GM23338 (cell line): ENCODE measurements around the gene PRKAR1B. TPM values are rescaled to one million over a fixed set of nuclear protein-coding genes. Genes with fewer than 3 reads are reported as not detected.

Source experiments
- ATAC-seq: fragments of 200-7000 bp; cut with Tn5 transposase; 3 replicates; pipeline ENCODE4 v1.9.1; 2020
- DNase-seq: peaks from one replicate; pipeline ENCODE4 v3.0.0-alpha.2; 2015; ENCODE audit warnings: low spot score
- H2AFZ ChIP-seq: fragments of 200-600 bp; sonication (generic); 2 replicates; pipeline ENCODE4 v1.8.0; 2016; ENCODE audit warnings: antibody characterized with exemption, mild to moderate bottlenecking, moderate library complexity
- H3F3A ChIP-seq: fragments of 200-600 bp; sonication (generic); replicated peaks from 2 replicates; pipeline ENCODE4 v1.8.0; 2017; ENCODE audit warnings: antibody characterized with exemption, mixed run types, low read depth
- H3K27ac ChIP-seq: fragments of 200-600 bp; sonication (generic); 2 replicates; pipeline ENCODE4 v1.6.1; 2016; ENCODE audit warnings: low read depth
- H3K27me3 ChIP-seq: fragments of 200-600 bp; sonication (generic); 2 replicates; pipeline ENCODE4 v1.8.0; 2016; ENCODE audit warnings: mild to moderate bottlenecking, mixed run types, moderate library complexity; ENCODE audit not compliant: insufficient read depth
- H3K36me3 ChIP-seq: fragments of 200-600 bp; sonication (generic); 2 replicates; pipeline ENCODE4 v1.8.0; 2016; ENCODE audit warnings: mild to moderate bottlenecking; ENCODE audit not compliant: insufficient read depth
- H3K4me1 ChIP-seq: fragments of 200-600 bp; sonication (generic); 2 replicates; pipeline ENCODE4 v1.8.0; 2016; ENCODE audit warnings: mild to moderate bottlenecking, moderate library complexity; ENCODE audit not compliant: insufficient read depth
- H3K4me2 ChIP-seq: fragments of 200-600 bp; sonication (generic); 2 replicates; pipeline ENCODE4 v1.7.1; 2017; ENCODE audit warnings: mixed run types
- H3K4me3 ChIP-seq: fragments of 200-600 bp; sonication (generic); 2 replicates; pipeline ENCODE4 v1.6.1; 2016; ENCODE audit warnings: mixed run types
- H3K79me2 ChIP-seq: fragments of 200-600 bp; sonication (generic); replicated peaks from 2 replicates; pipeline ENCODE4 v1.8.0; 2017; ENCODE audit warnings: mild to moderate bottlenecking; ENCODE audit not compliant: insufficient read depth
- H3K9me2 ChIP-seq: fragments of 200-600 bp; sonication (generic); 2 replicates; pipeline ENCODE4 v1.8.0; 2017; ENCODE audit not compliant: insufficient read depth
- H4K20me1 ChIP-seq: fragments of 200-600 bp; sonication (generic); replicated peaks from 2 replicates; pipeline ENCODE4 v1.8.0; 2017; ENCODE audit warnings: mild to moderate bottlenecking; ENCODE audit not compliant: insufficient read depth
- H3K27ac Mint-ChIP-seq: 2 replicates; pipeline ENCODE4 v1.8.0; 2020; ENCODE audit warnings: inconsistent platforms, mild to moderate bottlenecking, moderate library complexity, mixed read lengths
- H3K27me3 Mint-ChIP-seq: 3 replicates; pipeline ENCODE4 v1.8.0; 2022; ENCODE audit warnings: low read depth, mild to moderate bottlenecking, moderate library complexity, mixed read lengths, inconsistent platforms; ENCODE audit not compliant: insufficient read depth, poor library complexity
- H3K36me3 Mint-ChIP-seq: 3 replicates; pipeline ENCODE4 v1.8.0; 2021; ENCODE audit warnings: low read depth, mild to moderate bottlenecking, inconsistent platforms, moderate library complexity, mixed read lengths
- H3K4me1 Mint-ChIP-seq: 3 replicates; pipeline ENCODE4 v1.8.0; 2020; ENCODE audit warnings: mild to moderate bottlenecking, inconsistent platforms, mixed read lengths
- H3K4me3 Mint-ChIP-seq: 3 replicates; pipeline ENCODE4 v1.8.0; 2021; ENCODE audit warnings: moderate library complexity, mild to moderate bottlenecking, inconsistent platforms, mixed read lengths
- H3K9me3 Mint-ChIP-seq: 3 replicates; pipeline ENCODE4 v1.8.0; 2020; ENCODE audit warnings: moderate library complexity, mild to moderate bottlenecking, inconsistent platforms, mixed read lengths
- CTCF ChIP-seq, 2 experiments: fragments of 200-600 bp in 1 of 2; sonication (generic) in 1 of 2; conservative IDR thresholded peaks; 2 replicates each; pipeline versions ENCODE4 v1.5.1 to v1.6.1; 2016 to 2017; ENCODE audit warnings: antibody characterized with exemption in 2 of 2, low read depth in 2 of 2, mild to moderate bottlenecking in 2 of 2, moderate library complexity in 1 of 2
- ETS1 ChIP-seq: IDR thresholded peaks from 2 replicates; pipeline ENCODE4 v1.6.1; 2016; ENCODE audit warnings: antibody characterized with exemption
- NANOG ChIP-seq: IDR thresholded peaks from 2 replicates; pipeline ENCODE4 v1.6.1; 2016; ENCODE audit warnings: antibody characterized with exemption, borderline replicate concordance
- REST ChIP-seq: IDR thresholded peaks from one replicate; pipeline ENCODE4 v1.6.1; 2018; ENCODE audit warnings: antibody characterized with exemption; ENCODE audit not compliant: unreplicated experiment
- ZNF331 ChIP-seq: fragments of 250-450 bp; sonication (Bioruptor Pico); IDR thresholded peaks from 2 replicates; pipeline ENCODE4 v1.5.0; 2020; ENCODE audit warnings: low read depth, mild to moderate bottlenecking, moderate library complexity
- polyA plus RNA-seq: library from polyadenylated mRNA; unstranded; fragments of >200 nt; fragmentation: Nextera tagmentation; extraction: Ambion mirVana; gene quantifications from 2 replicates; pipeline ENCODE4 v1.2.1, GENCODE V29; 2016
- total RNA-seq: library from RNA; depleted of rRNA; stranded (reverse); fragments of >200 nt; shearing (Covaris generic); gene quantifications from 2 replicates; pipeline ENCODE4 v1.2.3, GENCODE V29; 2014

Gene PRKAR1B
- total and polyA plus RNA-seq, 2 experiments from 2014 or later: 35.7 to 36.7 TPM

- no peaks in the 10 kb centered on the region for H3K9me2 ChIP-seq
- TF ChIP-seq NANOG: no peak
- TF ChIP-seq CTCF (conservative IDR thresholded peaks at IDR 0.05; ENCODE audit: low read depth in 2 of 2): peak; percentile 40 to 55
- no peak for TF ChIP-seq REST
- TF ChIP-seq ETS1: no peak
- TF ChIP-seq ZNF331 (CRISPR knock-in tag): no peak
- ATAC-seq (peak; percentile 86), DNase-seq (peak; percentile 74)
- H3K27ac ChIP-seq: peak overlapping the region; percentile 87
- peaks cover 18% of the 10 kb centered on the region; the same call in 1 of the 2 replicates for H3F3A ChIP-seq
- H3K27ac Mint-ChIP-seq: peak overlapping the region; percentile 97
- H2AFZ ChIP-seq: no peak overlapping the region
- peaks cover 10% of the 10 kb centered on the region for H3K27me3 Mint-ChIP-seq
- peak overlapping the region; percentile 43; the same call in 1 of the 2 replicates for H3K4me2 ChIP-seq
- H3K4me1 ChIP-seq: no peaks in the 10 kb centered on the region
- peaks cover 15% of the 10 kb centered on the region; the same call in 1 of the 2 replicates for H3K79me2 ChIP-seq
- H3K27me3 ChIP-seq: no peaks in the 10 kb centered on the region
- H4K20me1 ChIP-seq: peaks cover 2% of the 10 kb centered on the region; the same call in 1 of the 2 replicates
- H3K9me3 Mint-ChIP-seq: peaks cover 8% of the 10 kb centered on the region; the same call in 2 of the 3 replicates
- H3K4me3 ChIP-seq: no peak overlapping the region
- peaks cover 19% of the 10 kb centered on the region for H3K4me1 Mint-ChIP-seq
- H3K4me3 Mint-ChIP-seq: peak overlapping the region; percentile 29; the same call in 1 of the 3 replicates
- H3K36me3 ChIP-seq: no peaks in the 10 kb centered on the region
- H3K36me3 Mint-ChIP-seq: peaks cover 19% of the 10 kb centered on the region
Measured at GRCh38 chr7:665736-666453, 61.2 kb downstream of the PRKAR1B start.

GRCh38 chr7:664997-665735 lies 61.9 kb downstream of the PRKAR1B start:
- no peaks in the 10 kb centered on the region for H3K36me3 ChIP-seq
- H3K4me1 Mint-ChIP-seq: peaks cover 19% of the 10 kb centered on the region
- H4K20me1 ChIP-seq: peaks cover 2% of the 10 kb centered on the region; the same call in 1 of the 2 replicates
- H3K27ac ChIP-seq: peak overlapping the region; percentile 87
- ATAC-seq: peak; percentile 67
- no peaks in the 10 kb centered on the region for H3K27me3 ChIP-seq
- no peak for TF ChIP-seq ZNF331 (CRISPR knock-in tag)
- TF ChIP-seq REST: no peak
- H3K9me3 Mint-ChIP-seq: peaks cover 8% of the 10 kb centered on the region; the same call in 2 of the 3 replicates
- peaks cover 18% of the 10 kb centered on the region for H3K36me3 Mint-ChIP-seq
- peak; percentile 30 for DNase-seq
- peak overlapping the region; percentile 97 for H3K27ac Mint-ChIP-seq
- peak overlapping the region; percentile 29; the same call in 1 of the 3 replicates for H3K4me3 Mint-ChIP-seq
- peaks cover 10% of the 10 kb centered on the region for H3K27me3 Mint-ChIP-seq
- no peak overlapping the region for H3K4me3 ChIP-seq
- H3F3A ChIP-seq: peaks cover 18% of the 10 kb centered on the region; the same call in 1 of the 2 replicates
- no peaks in the 10 kb centered on the region for H3K9me2 ChIP-seq
- H2AFZ ChIP-seq: no peak overlapping the region
- no peaks in the 10 kb centered on the region for H3K4me1 ChIP-seq
- H3K79me2 ChIP-seq: peaks cover 15% of the 10 kb centered on the region; the same call in 1 of the 2 replicates
- H3K4me2 ChIP-seq: peak overlapping the region; percentile 43
